GM23248 (cell line): Measurements from ENCODE around the gene KIF6. TPM values are rescaled to one million over a fixed set of nuclear protein-coding genes. Genes with fewer than 3 reads are reported as not detected.

Experiments used
- DNase-seq: peaks from one replicate; pipeline ENCODE4 v3.0.0-alpha.2; 2015
- H2AFZ ChIP-seq: fragments of 200-600 bp; sonication (generic); 2 replicates; pipeline ENCODE4 v1.6.1; 2016; ENCODE audit warnings: antibody characterized with exemption
- H3F3A ChIP-seq: fragments of 200-600 bp; sonication (generic); 2 replicates; pipeline ENCODE4 v1.6.1; 2016; ENCODE audit warnings: mild to moderate bottlenecking, antibody characterized with exemption, mixed run types; ENCODE audit not compliant: insufficient read depth
- H3K27ac ChIP-seq: fragments of 200-600 bp; sonication (generic); 2 replicates; pipeline ENCODE4 v1.5.1; 2016; ENCODE audit warnings: mild to moderate bottlenecking
- H3K27me3 ChIP-seq: fragments of 200-600 bp; sonication (generic); replicated peaks from 2 replicates; pipeline ENCODE4 v1.6.1; 2016; ENCODE audit warnings: mild to moderate bottlenecking; ENCODE audit not compliant: insufficient read depth
- H3K36me3 ChIP-seq: fragments of 200-600 bp; sonication (generic); 2 replicates; pipeline ENCODE4 v1.6.1; 2016; ENCODE audit warnings: low read depth, mild to moderate bottlenecking
- H3K4me1 ChIP-seq: fragments of 200-600 bp; sonication (generic); 2 replicates; pipeline ENCODE4 v1.6.1; 2016; ENCODE audit warnings: mild to moderate bottlenecking; ENCODE audit not compliant: insufficient read depth
- H3K4me2 ChIP-seq: fragments of 200-600 bp; sonication (generic); one replicate; pipeline ENCODE4 v1.6.1; 2016; ENCODE audit warnings: mild to moderate bottlenecking; ENCODE audit not compliant: unreplicated experiment
- H3K4me3 ChIP-seq: fragments of 200-600 bp; sonication (generic); 2 replicates; pipeline ENCODE4 v1.5.1; 2016; ENCODE audit warnings: mild to moderate bottlenecking
- H3K79me2 ChIP-seq: fragments of 200-600 bp; sonication (generic); 2 replicates; pipeline ENCODE4 v1.6.1; 2016; ENCODE audit warnings: mild to moderate bottlenecking; ENCODE audit not compliant: insufficient read depth
- H3K9ac ChIP-seq: fragments of 200-600 bp; sonication (generic); 2 replicates; pipeline ENCODE4 v1.6.1; 2016; ENCODE audit warnings: mild to moderate bottlenecking
- H3K9me2 ChIP-seq: fragments of 200-600 bp; sonication (generic); 2 replicates; pipeline ENCODE4 v1.6.1; 2016; ENCODE audit warnings: mixed run types, mild to moderate bottlenecking, moderate library complexity; ENCODE audit not compliant: insufficient read depth
- H3K9me3 ChIP-seq: fragments of 200-600 bp; sonication (generic); one replicate; pipeline ENCODE4 v1.6.1; 2017; ENCODE audit warnings: low read depth
- H4K20me1 ChIP-seq: fragments of 200-600 bp; sonication (generic); 2 replicates; pipeline ENCODE4 v1.6.0; 2016; ENCODE audit not compliant: insufficient read depth
- EZH2 ChIP-seq: fragments of 200-600 bp; sonication (generic); IDR thresholded peaks from 2 replicates; pipeline ENCODE4 v1.6.1; 2018; ENCODE audit warnings: antibody characterized with exemption, mild to moderate bottlenecking; ENCODE audit not compliant: insufficient read depth, poor library complexity, severe bottlenecking
- EZH2phosphoT487 ChIP-seq: fragments of 200-600 bp; sonication (generic); IDR thresholded peaks from 2 replicates; pipeline ENCODE4 v1.6.1; 2018; ENCODE audit warnings: antibody characterized with exemption, moderate library complexity, mild to moderate bottlenecking, low read depth; ENCODE audit not compliant: insufficient read depth
- WGBS, 2 experiments: methylation state at CpG; one replicate each; pipeline ENCODE4 v1.1.6; 2015 to 2017; ENCODE audit warnings: low lambda C conversion rate in 2 of 2, low coverage in 1 of 2; ENCODE audit errors: missing lambda C conversion rate in 2 of 2; 5-methylcytosine and 5-hydroxymethylcytosine counted together
- in situ Hi-C: fragments of 300-500 bp; cut with MboI; formaldehyde crosslinking; loops from 2 replicates; pipeline ENCODE4 v1.15.0; 2020
- polyA plus RNA-seq: library from polyadenylated mRNA; unstranded; fragments of >200 nt; fragmentation: Nextera tagmentation; extraction: Ambion mirVana; gene quantifications from 2 replicates; pipeline ENCODE4 v1.2.1, GENCODE V29; 2016
- total RNA-seq: library from RNA; depleted of rRNA; stranded (reverse); fragments of >200 nt; shearing (Covaris generic); gene quantifications from 2 replicates; pipeline ENCODE4 v1.2.3, GENCODE V29; 2014

KIF6 gene
- total and polyA plus RNA-seq, 2 experiments from 2014 or later = 0.22 to 0.91 TPM

- no peaks in the 10 kb centered on the region for H4K20me1 ChIP-seq
- H3K79me2 ChIP-seq = no peaks in the 10 kb centered on the region
- H3K9me2 ChIP-seq = no peaks in the 10 kb centered on the region
- H2AFZ ChIP-seq = no peak overlapping the region
- H3K9ac ChIP-seq = no peak overlapping the region
- no peaks in the 10 kb centered on the region for H3K36me3 ChIP-seq
- no peak for DNase-seq
- peaks cover 22% of the 10 kb centered on the region for H3K4me1 ChIP-seq
- WGBS, 2 experiments = 68 to 78% methylated on average over 1 of the region's 1 CpG
- H3F3A ChIP-seq = peaks cover 13% of the 10 kb centered on the region; the same call in 1 of the 2 replicates
- no peak overlapping the region for H3K4me2 ChIP-seq
- H3K4me3 ChIP-seq = no peak overlapping the region
- no peak overlapping the region for H3K27ac ChIP-seq
- in situ Hi-C loops = no loop called here
- TF ChIP-seq EZH2phosphoT487 (no peak), EZH2 (no peak)
- H3K27me3 ChIP-seq = no peaks in the 10 kb centered on the region
- no peaks in the 10 kb centered on the region for H3K9me3 ChIP-seq
Measured at GRCh38 chr6:39558079-39558478, 167.1 kb downstream of the KIF6 start.

GRCh38 chr6:39555136-39555535, 170.1 kb downstream of the KIF6 start:
- DNase-seq = no peak
- Histone ChIP-seq H4K20me1 (no peaks in the 10 kb centered on the region), H3K9me2 (no peaks in the 10 kb centered on the region), H3K4me1 (peaks cover 17% of the 10 kb centered on the region), H3F3A (peaks cover 19% of the 10 kb centered on the region; the same call in 1 of the 2 replicates), H3K4me3 (no peak overlapping the region), H3K79me2 (no peaks in the 10 kb centered on the region), H3K9me3 (no peaks in the 10 kb centered on the region), H3K27me3 (no peaks in the 10 kb centered on the region), H3K9ac (no peak overlapping the region), H3K27ac (no peak overlapping the region), H2AFZ (no peak overlapping the region), H3K4me2 (no peak overlapping the region), H3K36me3 (no peaks in the 10 kb centered on the region)
- in situ Hi-C loops = no loop called here
- TF ChIP-seq EZH2phosphoT487 (no peak), EZH2 (no peak)
- WGBS, 2 experiments = 87 to 94% methylated on average over 3 of the region's 3 CpGs

DNA sequence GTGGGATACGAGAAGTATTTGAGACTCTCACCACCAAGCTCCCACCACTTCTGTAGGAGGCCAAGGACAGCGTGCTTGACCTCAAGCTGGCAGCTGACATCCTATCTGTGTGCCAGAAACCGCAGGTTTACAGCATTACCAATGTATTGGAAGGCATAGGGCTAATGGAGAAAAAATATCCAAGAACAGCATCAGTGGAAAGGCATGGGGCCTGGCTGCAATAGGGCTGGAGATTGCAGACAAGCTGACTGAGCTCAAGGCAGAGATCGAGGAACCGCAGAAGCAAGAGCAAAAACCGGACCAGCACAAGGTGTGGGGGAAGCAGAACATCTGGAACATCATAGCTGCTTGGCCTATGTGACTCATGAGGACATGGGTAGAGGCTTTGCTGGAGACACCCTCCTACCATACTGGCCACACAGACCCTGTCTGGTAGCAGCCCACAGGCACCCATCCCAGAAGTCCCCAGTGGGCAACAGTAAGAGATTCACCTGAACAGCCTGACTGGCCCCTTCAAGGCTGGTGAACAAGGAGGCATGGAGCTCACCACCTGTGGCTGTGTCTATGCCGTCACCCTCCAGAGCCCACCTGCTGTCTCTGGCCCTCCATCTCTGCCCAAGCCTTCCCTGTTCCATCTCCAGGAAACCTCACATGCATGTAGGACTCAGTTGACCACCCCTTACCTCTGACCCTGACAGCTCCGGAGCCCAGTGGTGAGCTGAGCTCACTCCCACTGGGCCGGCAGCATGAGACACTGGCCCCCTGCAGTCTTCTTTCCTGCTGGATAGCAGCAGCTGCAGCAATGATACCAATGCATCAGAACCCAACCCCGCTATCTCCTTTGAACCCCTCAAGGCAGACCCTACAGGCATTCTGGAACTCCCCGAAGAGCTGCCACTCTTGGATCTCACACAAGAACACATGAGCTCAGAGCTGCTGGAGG, 171.1 kb downstream of the KIF6 start:
- Histone ChIP-seq H3K4me3 (no peak overlapping the region), H3K27me3 (no peaks in the 10 kb centered on the region), H4K20me1 (no peaks in the 10 kb centered on the region), H3K79me2 (no peaks in the 10 kb centered on the region), H3K9me3 (no peaks in the 10 kb centered on the region), H3F3A (peaks cover 19% of the 10 kb centered on the region; the same call in 1 of the 2 replicates), H2AFZ (no peak overlapping the region), H3K9me2 (no peaks in the 10 kb centered on the region), H3K36me3 (no peaks in the 10 kb centered on the region), H3K27ac (0 out of 2 replicates have a peak overlapping the region, but pooled peaks have one; percentile 8), H3K4me2 (peak overlapping the region; percentile 35), H3K9ac (no peak overlapping the region), H3K4me1 (peaks cover 17% of the 10 kb centered on the region)
- no peak for TF ChIP-seq EZH2
- TF ChIP-seq EZH2phosphoT487 = no peak
- peak; percentile 78 for DNase-seq
- 46 to 47% methylated on average over 11 of the region's 11 CpGs for WGBS, 2 experiments
- in situ Hi-C loops = no loop called here

GRCh38 chr6:39553029-39553428, 172.2 kb downstream of the KIF6 start:
- DNase-seq = peak; percentile 10
- no peaks in the 10 kb centered on the region for H3K79me2 ChIP-seq
- TF ChIP-seq EZH2 (no peak), EZH2phosphoT487 (no peak)
- H3K9me3 ChIP-seq = no peaks in the 10 kb centered on the region
- H3K27me3 ChIP-seq = no peaks in the 10 kb centered on the region
- no peaks in the 10 kb centered on the region for H3K36me3 ChIP-seq
- in situ Hi-C loops = no loop called here
- H3K4me2 ChIP-seq = peak overlapping the region; percentile 35
- no peak overlapping the region for H2AFZ ChIP-seq
- H3K9ac ChIP-seq = no peak overlapping the region
- no peaks in the 10 kb centered on the region for H3K9me2 ChIP-seq
- H4K20me1 ChIP-seq = no peaks in the 10 kb centered on the region
- H3K27ac ChIP-seq = no peak overlapping the region
- H3K4me1 ChIP-seq = peaks cover 17% of the 10 kb centered on the region
- H3F3A ChIP-seq = peaks cover 13% of the 10 kb centered on the region; the same call in 1 of the 2 replicates
- H3K4me3 ChIP-seq = no peak overlapping the region
